Measurements from ENCODE around the gene NCAM1.
"Not testable (repeated sequence)": the region's sequence is repeated elsewhere in the genome, so short reads cannot be mapped to it uniquely, and the experiment has no call there.

Gene NCAM1

GRCh38 chr11:113288286-113288863 lies 327.2 kb downstream of the NCAM1 start:
- TF ChIP-seq, protein P1, sequence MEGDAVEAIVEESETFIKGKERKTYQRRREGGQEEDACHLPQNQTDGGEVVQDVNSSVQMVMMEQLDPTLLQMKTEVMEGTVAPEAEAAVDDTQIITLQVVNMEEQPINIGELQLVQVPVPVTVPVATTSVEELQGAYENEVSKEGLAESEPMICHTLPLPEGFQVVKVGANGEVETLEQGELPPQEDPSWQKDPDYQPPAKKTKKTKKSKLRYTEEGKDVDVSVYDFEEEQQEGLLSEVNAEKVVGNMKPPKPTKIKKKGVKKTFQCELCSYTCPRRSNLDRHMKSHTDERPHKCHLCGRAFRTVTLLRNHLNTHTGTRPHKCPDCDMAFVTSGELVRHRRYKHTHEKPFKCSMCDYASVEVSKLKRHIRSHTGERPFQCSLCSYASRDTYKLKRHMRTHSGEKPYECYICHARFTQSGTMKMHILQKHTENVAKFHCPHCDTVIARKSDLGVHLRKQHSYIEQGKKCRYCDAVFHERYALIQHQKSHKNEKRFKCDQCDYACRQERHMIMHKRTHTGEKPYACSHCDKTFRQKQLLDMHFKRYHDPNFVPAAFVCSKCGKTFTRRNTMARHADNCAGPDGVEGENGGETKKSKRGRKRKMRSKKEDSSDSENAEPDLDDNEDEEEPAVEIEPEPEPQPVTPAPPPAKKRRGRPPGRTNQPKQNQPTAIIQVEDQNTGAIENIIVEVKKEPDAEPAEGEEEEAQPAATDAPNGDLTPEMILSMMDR (IDR thresholded peaks at IDR 0.05; ENCODE audit: low read depth, low read length), result no peak
- no peak for DNase-seq (ENCODE audit: extremely low read depth, low read depth)

DNA sequence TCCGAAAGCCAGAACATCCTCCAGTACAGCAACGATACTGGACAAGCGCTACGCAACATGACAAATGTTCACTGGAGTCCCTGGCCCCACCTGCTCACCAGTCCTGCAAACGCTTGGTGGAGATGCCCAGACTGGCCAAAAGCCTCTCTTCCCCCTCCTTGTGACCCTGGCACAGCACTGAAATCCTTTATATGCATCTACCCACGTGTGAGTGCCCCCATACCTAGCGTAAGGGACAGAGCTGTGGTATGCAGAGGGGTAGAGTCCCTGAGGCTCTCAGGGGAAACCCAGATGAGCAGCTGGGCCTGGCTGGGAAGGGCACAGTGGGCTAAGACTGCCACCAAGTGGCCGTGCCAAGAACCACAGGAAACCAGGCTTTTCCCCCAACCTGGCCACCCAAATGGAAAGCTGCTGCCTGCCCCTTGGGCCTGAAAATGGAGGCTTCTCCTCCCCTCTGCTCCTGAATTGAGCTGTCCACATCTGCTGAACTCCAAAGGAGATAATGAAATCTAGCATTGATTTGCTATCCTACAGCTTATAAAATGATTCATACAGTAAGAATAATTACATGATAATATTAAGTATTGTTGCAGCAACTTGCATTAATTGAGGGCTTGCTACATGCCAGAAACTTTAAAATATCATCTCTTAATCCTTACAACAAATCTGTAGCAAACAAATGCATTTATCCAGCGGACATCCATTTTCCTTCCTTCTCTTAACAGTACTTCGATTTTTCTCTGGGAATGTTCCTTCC lies 328.4 kb downstream of the NCAM1 start:
- peak; percentile 10 for DNase-seq (ENCODE audit: extremely low read depth, low read depth)
- TF ChIP-seq, protein P1 (IDR thresholded peaks at IDR 0.05; ENCODE audit: low read depth, low read length), result peak; percentile 97

- TF ChIP-seq, protein P1 (IDR thresholded peaks at IDR 0.05; ENCODE audit: low read depth, low read length), result no peak
- DNase-seq (ENCODE audit: extremely low read depth, low read depth), result no peak
Observed at GRCh38 chr11:113293936-113294335, 332.7 kb downstream of the NCAM1 start.

GRCh38 chr11:113295993-113296392 lies 334.8 kb downstream of the NCAM1 start:
- no peak for DNase-seq (ENCODE audit: extremely low read depth, low read depth)
- TF ChIP-seq, protein P1 (IDR thresholded peaks at IDR 0.05; ENCODE audit: low read depth, low read length), result no peak

DNA sequence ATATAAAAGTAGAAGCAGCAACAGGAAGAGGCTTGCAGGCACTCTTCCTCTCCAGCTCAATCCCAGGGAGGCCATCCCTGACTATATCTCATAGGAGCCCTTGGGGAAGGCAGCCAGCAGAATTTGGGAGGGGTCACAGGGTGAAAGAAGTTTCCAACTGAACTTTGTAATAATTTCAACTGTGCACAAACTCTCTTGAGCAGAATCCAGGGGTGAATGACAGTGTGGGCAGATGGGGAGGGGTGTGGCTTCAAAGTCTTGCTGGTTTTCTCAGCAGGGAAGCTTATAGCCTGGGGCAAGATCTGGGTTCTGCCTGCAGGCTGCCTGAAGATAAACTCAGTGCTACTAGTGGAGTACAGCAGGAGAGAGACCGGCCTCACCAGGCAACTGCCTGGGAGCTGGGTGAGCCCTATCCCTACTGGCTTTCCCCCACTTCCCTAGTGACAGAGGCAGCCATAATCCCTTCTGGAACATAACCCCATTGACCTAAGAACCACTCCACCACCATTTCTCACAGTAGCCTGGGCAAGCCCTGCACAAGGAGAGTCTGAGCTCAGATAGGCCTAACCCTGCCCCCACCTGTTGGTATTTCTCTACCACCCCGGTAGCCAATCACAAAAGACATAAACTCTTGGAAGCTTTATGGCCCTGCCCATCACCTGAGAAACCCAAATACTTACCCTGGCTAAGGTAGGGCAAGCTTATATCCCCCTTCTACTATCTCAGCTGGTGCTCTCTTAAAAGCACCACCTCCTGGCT lies 335.4 kb downstream of the NCAM1 start:
- TF ChIP-seq, protein P1 (IDR thresholded peaks at IDR 0.05; ENCODE audit: low read depth, low read length), result no peak
- DNase-seq (ENCODE audit: extremely low read depth, low read depth), result no peak

GRCh38 chr11:113298496-113298895 lies 337.3 kb downstream of the NCAM1 start:
- not testable (repeated sequence) for DNase-seq (ENCODE audit: extremely low read depth, low read depth)

- TF ChIP-seq, protein P1 (IDR thresholded peaks at IDR 0.05; ENCODE audit: low read depth, low read length), result no peak
- DNase-seq (ENCODE audit: extremely low read depth, low read depth), result no peak
Observed at GRCh38 chr11:113304916-113305315, 343.7 kb downstream of the NCAM1 start.
